CD4-positive, alpha-beta T cell (primary cell): ENCODE results near the gene IL10RB. TPM values are rescaled to one million over a fixed set of nuclear protein-coding genes. Genes with fewer than 3 reads are reported as not detected.

Experiments
- ATAC-seq: fragments of 200-7000 bp; cut with Tn5 transposase; one replicate; pipeline ENCODE4 v1.10.0; 2022; ENCODE audit warnings: mild to moderate bottlenecking; ENCODE audit not compliant: poor library complexity
- CTCF ChIA-PET: fragments of 350-600 bp; sonication (Branson Sonifier 250); formaldehyde crosslinking; loops from one replicate; lab custom pipeline; 2021; ENCODE audit warnings: antibody characterized with exemption, inconsistent platforms; lab: Charles Lee
- POLR2A ChIA-PET: fragments of 350-600 bp; sonication (Branson Sonifier 250); formaldehyde crosslinking; loops from one replicate; lab custom pipeline; 2021; ENCODE audit warnings: antibody characterized with exemption, inconsistent platforms; lab: Charles Lee
- DNase-seq, 14 experiments: peaks; one replicate each; pipeline ENCODE4 v3.0.0-alpha.2; 2013 to 2020; ENCODE audit warnings: mixed read lengths in 2 of 14
- H3K27ac ChIP-seq, 2 donors: one replicate each; pipeline versions ENCODE4 v1.5.1 to v1.7.0; 2013; ENCODE audit warnings: low read length in 2 of 2, low read depth in 1 of 2, mild to moderate bottlenecking in 1 of 2
- H3K27me3 ChIP-seq, 2 experiments: 1 replicate in 1 of 2; 2 replicates in 1 of 2; pipeline versions ENCODE4 v1.6.1 to v1.7.0; 2013; ENCODE audit warnings: low read length in 2 of 2, control low read depth in 1 of 2, mild to moderate bottlenecking in 1 of 2, moderate library complexity in 1 of 2; ENCODE audit not compliant: insufficient read depth in 2 of 2, control insufficient read depth in 1 of 2
- H3K36me3 ChIP-seq: one replicate; pipeline ENCODE4 v1.6.1; 2013; ENCODE audit warnings: low read length, control low read depth; ENCODE audit not compliant: insufficient read depth
- H3K4me1 ChIP-seq: one replicate; pipeline ENCODE4 v1.6.1; 2013; ENCODE audit warnings: low read length, control low read depth; ENCODE audit not compliant: insufficient read depth
- H3K4me3 ChIP-seq: one replicate; pipeline ENCODE4 v1.5.1; 2013; ENCODE audit warnings: mild to moderate bottlenecking, low read length, moderate library complexity
- H3K9me3 ChIP-seq, 2 experiments: 1 replicate in 1 of 2; 2 replicates in 1 of 2; pipeline versions ENCODE4 v1.6.1 to v1.7.0; 2013; ENCODE audit warnings: low read length in 2 of 2, mild to moderate bottlenecking in 2 of 2, control low read depth in 1 of 2, moderate library complexity in 1 of 2; ENCODE audit not compliant: control insufficient read depth in 1 of 2, insufficient read depth in 1 of 2
- H3K27ac Mint-ChIP-seq: one replicate; pipeline ENCODE4 v1.8.0; 2020; ENCODE audit warnings: mixed read lengths
- H3K27me3 Mint-ChIP-seq: one replicate; pipeline ENCODE4 v1.8.0; 2021; ENCODE audit warnings: mixed read lengths
- H3K36me3 Mint-ChIP-seq: one replicate; pipeline ENCODE4 v1.8.0; 2021; ENCODE audit warnings: low read depth, mixed read lengths
- H3K4me1 Mint-ChIP-seq: one replicate; pipeline ENCODE4 v1.8.0; 2021; ENCODE audit warnings: low read depth, mixed read lengths
- H3K4me3 Mint-ChIP-seq: one replicate; pipeline ENCODE4 v1.8.0; 2020; ENCODE audit warnings: mild to moderate bottlenecking, mixed read lengths
- H3K9me3 Mint-ChIP-seq: one replicate; pipeline ENCODE4 v1.8.0; 2020; ENCODE audit warnings: mixed read lengths
- CTCF ChIP-seq: fragments of 200-600 bp; IDR thresholded peaks from one replicate; pipeline ENCODE4 v1.8.0; 2022; ENCODE audit warnings: antibody characterized with exemption, mild to moderate bottlenecking
- intact Hi-C, 2 experiments: fragments of 100-400 bp; cut with DNase I in 1 of 2; cut with micrococcal nuclease in 1 of 2; formaldehyde crosslinking; loops; one replicate each; pipeline versions ENCODE4 v1.15.1 to v1.9.0; 2023 to 2025; cut with DNase I, micrococcal nuclease
- total RNA-seq, 174 experiments: library from RNA in 2 of 174; stranded (reverse) in 2 of 174; gene quantifications; one replicate each; pipeline ENCODE4 v1.2.3 and lab custom pipeline; 2021 to 2026

The IL10RB gene
- total RNA-seq, 2 experiments from 2014 or later = 7.2 to 9.2 TPM

GRCh38 chr21:33314111-33314510 is 47.9 kb downstream of the IL10RB start:
- no peak for TF ChIP-seq CTCF
- no peaks in the 10 kb centered on the region for H3K9me3 ChIP-seq
- no peaks in the 10 kb centered on the region for H3K9me3 Mint-ChIP-seq
- H3K27ac Mint-ChIP-seq = no peak overlapping the region
- no peaks in the 10 kb centered on the region for H3K36me3 ChIP-seq
- no peak for ATAC-seq
- H3K27me3 Mint-ChIP-seq = no peaks in the 10 kb centered on the region
- no peaks in the 10 kb centered on the region for H3K36me3 Mint-ChIP-seq
- intact Hi-C loops = no loop called here
- no peak overlapping the region for H3K4me3 Mint-ChIP-seq
- H3K27me3 ChIP-seq = no peaks in the 10 kb centered on the region
- ChIA-PET CTCF (no interaction called here), POLR2A (interaction anchor here (1.1 kb wide), 1 partner anchor 33 kb away, joined by 3 read pairs; no protein-coding TSS in a partner anchor)
- no peaks in the 10 kb centered on the region for H3K4me1 ChIP-seq
- no peak for DNase-seq
- H3K27ac ChIP-seq = no peak overlapping the region
- H3K4me1 Mint-ChIP-seq = peaks cover 6% of the 10 kb centered on the region
- no peak overlapping the region for H3K4me3 ChIP-seq

DNA sequence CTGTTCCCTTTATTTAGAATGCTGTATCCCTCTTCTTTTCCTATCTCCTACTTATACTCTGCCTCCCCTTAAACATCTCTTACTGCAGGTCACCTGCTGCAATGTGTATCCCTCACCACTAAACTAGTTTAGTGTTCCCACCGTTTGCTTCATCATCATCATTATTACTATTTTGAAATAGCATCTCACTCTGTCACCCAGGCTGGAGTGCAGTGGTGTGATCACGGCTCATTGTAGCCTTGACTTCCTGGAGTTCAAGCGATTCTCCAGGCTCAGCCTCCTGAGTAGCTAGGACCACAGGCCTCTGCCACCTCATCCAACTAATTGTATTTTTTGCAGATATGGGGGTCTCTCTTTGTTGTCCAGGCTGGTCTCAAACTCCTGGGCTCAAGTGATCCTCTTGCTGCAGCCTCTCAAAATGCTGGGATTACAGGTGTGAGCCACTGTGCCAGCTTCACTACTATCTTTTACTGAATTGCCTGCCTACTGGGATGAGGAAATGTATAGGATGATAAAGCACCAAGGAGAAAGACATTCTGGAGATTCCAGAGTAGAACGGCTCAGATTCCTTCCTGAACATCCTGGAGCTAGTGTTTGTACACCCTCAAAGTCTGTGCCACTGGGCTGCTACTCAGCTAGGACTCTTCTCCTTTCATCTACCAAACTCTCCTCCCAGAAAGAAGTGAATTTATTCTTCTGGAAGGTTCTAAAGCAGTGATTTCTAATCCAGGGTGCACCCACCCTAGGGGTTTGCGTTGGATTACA is 50.0 kb downstream of the IL10RB start:
- H3K27me3 Mint-ChIP-seq = no peaks in the 10 kb centered on the region
- TF ChIP-seq CTCF = no peak
- Histone ChIP-seq H3K36me3 (no peaks in the 10 kb centered on the region), H3K27me3 (no peaks in the 10 kb centered on the region), H3K4me3 (no peak overlapping the region), H3K9me3 (no peaks in the 10 kb centered on the region), H3K27ac (no peak overlapping the region), H3K4me1 (no peaks in the 10 kb centered on the region)
- DNase-seq (no peak), ATAC-seq (no peak)
- no peaks in the 10 kb centered on the region for H3K4me1 Mint-ChIP-seq
- H3K9me3 Mint-ChIP-seq = no peaks in the 10 kb centered on the region
- CTCF ChIA-PET = no interaction called here
- POLR2A ChIA-PET = interaction anchor here (1.7 kb wide), 1 partner anchor 9 kb away, joined by 6 read pairs; the partner anchor contains the start of gene IFNAR1
- intact Hi-C loops = loop anchor here in 1 of 2 experiments (5.0 kb wide), 1 partner anchor 114 kb away; no protein-coding TSS in a partner anchor
- no peak overlapping the region for H3K4me3 Mint-ChIP-seq
- no peak overlapping the region for H3K27ac Mint-ChIP-seq
- H3K36me3 Mint-ChIP-seq = no peaks in the 10 kb centered on the region

DNA sequence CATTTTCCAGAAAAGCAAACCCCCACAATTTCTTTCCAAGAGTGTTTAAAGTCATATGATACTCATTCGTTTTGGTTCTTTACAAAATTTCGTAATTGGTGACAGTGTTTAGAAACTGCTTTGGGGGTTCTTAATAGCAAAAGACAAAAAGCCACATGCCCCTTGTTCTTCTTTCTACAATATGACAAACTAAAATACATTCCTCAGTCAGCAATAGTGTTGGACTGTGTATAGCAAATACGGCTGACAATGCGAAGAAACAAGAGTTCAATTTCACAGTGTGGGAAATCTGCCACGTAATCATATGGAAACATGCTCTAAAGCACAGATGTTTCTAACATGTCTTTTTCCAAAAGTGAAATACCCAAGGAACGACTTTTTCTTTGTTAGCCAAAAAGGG is 51.0 kb downstream of the IL10RB start:
- no peak for ATAC-seq
- Mint-ChIP-seq H3K4me1 (no peaks in the 10 kb centered on the region), H3K27ac (no peak overlapping the region), H3K36me3 (no peaks in the 10 kb centered on the region), H3K9me3 (no peaks in the 10 kb centered on the region), H3K27me3 (no peaks in the 10 kb centered on the region), H3K4me3 (no peak overlapping the region)
- no peaks in the 10 kb centered on the region for H3K4me1 ChIP-seq
- CTCF ChIA-PET = no interaction called here
- POLR2A ChIA-PET = interaction anchor here (1.7 kb wide), 1 partner anchor 8 kb away, joined by 6 read pairs; the partner anchor contains the start of gene IFNAR1
- no peaks in the 10 kb centered on the region for H3K9me3 ChIP-seq
- H3K27me3 ChIP-seq = no peaks in the 10 kb centered on the region
- no peaks in the 10 kb centered on the region for H3K36me3 ChIP-seq
- no peak overlapping the region for H3K27ac ChIP-seq
- intact Hi-C loops = loop anchor here in 1 of 2 experiments (5.0 kb wide), 1 partner anchor 115 kb away; no protein-coding TSS in a partner anchor
- H3K4me3 ChIP-seq = no peak overlapping the region
- DNase-seq = no peak
- TF ChIP-seq CTCF = no peak
